Ishikawa (cell line): ENCODE results near the gene GALNT8.

ENCODE experiments used
- CEBPB ChIP-seq: IDR thresholded peaks from 2 replicates; pipeline ENCODE4 v1.6.1; 2012
- CREB1 ChIP-seq: IDR thresholded peaks from 2 replicates; pipeline ENCODE4 v1.6.1; 2012; ENCODE audit warnings: low read depth
- EGR1 ChIP-seq: IDR thresholded peaks from 2 replicates; pipeline ENCODE4 v1.6.1; 2012
- EP300 ChIP-seq: IDR thresholded peaks from 2 replicates; pipeline ENCODE4 v1.6.1; 2012; ENCODE audit warnings: borderline replicate concordance
- FOXM1 ChIP-seq: IDR thresholded peaks from 2 replicates; pipeline ENCODE4 v1.6.1; 2012; ENCODE audit warnings: low read depth, borderline replicate concordance
- MAX ChIP-seq: IDR thresholded peaks from 2 replicates; pipeline ENCODE4 v1.6.1; 2012
- NFIC ChIP-seq: IDR thresholded peaks from 2 replicates; pipeline ENCODE4 v1.6.1; 2012
- RAD21 ChIP-seq: IDR thresholded peaks from 2 replicates; pipeline ENCODE4 v1.6.1; 2012; ENCODE audit warnings: low read depth
- REST ChIP-seq: IDR thresholded peaks from 2 replicates; pipeline ENCODE4 v1.6.1; 2012; ENCODE audit warnings: low read depth, mild to moderate bottlenecking
- TAF1 ChIP-seq: IDR thresholded peaks from 2 replicates; pipeline ENCODE4 v1.6.1; 2012; ENCODE audit warnings: low read depth, mild to moderate bottlenecking
- TCF12 ChIP-seq: IDR thresholded peaks from 2 replicates; pipeline ENCODE4 v1.6.1; 2012; ENCODE audit warnings: low read depth
- TEAD4 ChIP-seq: IDR thresholded peaks from 2 replicates; pipeline ENCODE4 v1.6.1; 2012
- USF1 ChIP-seq: IDR thresholded peaks from 2 replicates; pipeline ENCODE4 v1.6.1; 2012
- YY1 ChIP-seq: IDR thresholded peaks from 2 replicates; pipeline ENCODE4 v1.6.1; 2012; ENCODE audit warnings: low read depth
- ZBTB7A ChIP-seq: IDR thresholded peaks from 2 replicates; pipeline ENCODE4 v1.6.1; 2012; ENCODE audit warnings: low read depth

GALNT8 gene

GRCh38 chr12:4742416-4742970 lies 22.3 kb downstream of the GALNT8 start:
- no peak for TF ChIP-seq TAF1
- no peak for TF ChIP-seq TEAD4
- TF ChIP-seq MAX = no peak
- TF ChIP-seq TCF12 = no peak
- TF ChIP-seq USF1 = no peak
- no peak for TF ChIP-seq RAD21
- no peak for TF ChIP-seq YY1
- TF ChIP-seq EGR1 = no peak

GRCh38 chr12:4743046-4743445 lies 22.8 kb downstream of the GALNT8 start:
- TF ChIP-seq FOXM1 = no peak
- no peak for TF ChIP-seq CREB1
- TF ChIP-seq TCF12 = no peak
- TF ChIP-seq RAD21 = no peak
- no peak for TF ChIP-seq TEAD4
- no peak for TF ChIP-seq YY1
- TF ChIP-seq EP300 = no peak
- TF ChIP-seq REST = no peak
- no peak for TF ChIP-seq EGR1

GRCh38 chr12:4744709-4745108 lies 24.5 kb downstream of the GALNT8 start:
- no peak for TF ChIP-seq NFIC
- TF ChIP-seq REST = no peak
- TF ChIP-seq MAX = no peak
- TF ChIP-seq USF1 = no peak
- TF ChIP-seq CEBPB = no peak
- TF ChIP-seq EGR1 = no peak
- no peak for TF ChIP-seq FOXM1
- TF ChIP-seq RAD21 = no peak
- no peak for TF ChIP-seq CREB1
- no peak for TF ChIP-seq TAF1

- TF ChIP-seq TCF12 = no peak
These were observed 25.0 kb downstream of the GALNT8 start for GRCh38 chr12:4745249-4745648.

GRCh38 chr12:4751654-4752053 lies 31.5 kb downstream of the GALNT8 start:
- peak; percentile 73 for TF ChIP-seq REST

- TF ChIP-seq CEBPB = no peak
- TF ChIP-seq FOXM1 = no peak
- no peak for TF ChIP-seq RAD21
- no peak for TF ChIP-seq EGR1
- no peak for TF ChIP-seq ZBTB7A
- TF ChIP-seq TEAD4 = no peak
- TF ChIP-seq TCF12 = no peak
- TF ChIP-seq NFIC = no peak
- no peak for TF ChIP-seq TAF1
These were observed 42.6 kb downstream of the GALNT8 start for GRCh38 chr12:4762773-4763172.
